KBM-7 (cell line): ENCODE results near the gene CAMTA1.

Source experiments
- DNase-seq: peaks from one replicate; pipeline ENCODE4 v3.0.0-alpha.2; 2015
- in situ Hi-C: fragments of 300-500 bp; cut with MboI; formaldehyde crosslinking; loops from 2 replicates; pipeline ENCODE4 v1.14.3; 2020; ENCODE audit warnings: low sequenced_read_pairs, low pct_unique_long_range_greater_than_20kb, mixed read lengths

The CAMTA1 gene

GRCh38 chr1:7562729-7563605 is 777.7 kb downstream of the CAMTA1 start:
- no peak for DNase-seq
- in situ Hi-C loops, result no loop called here

GRCh38 chr1:7564137-7564536 is 778.9 kb downstream of the CAMTA1 start:
- no peak for DNase-seq
- in situ Hi-C loops, result no loop called here

- DNase-seq, result no peak
Observed at GRCh38 chr1:7565099-7565750, 780.0 kb downstream of the CAMTA1 start.

GRCh38 chr1:7566417-7567375 is 781.4 kb downstream of the CAMTA1 start:
- in situ Hi-C loops, result no loop called here
- no peak for DNase-seq

More at GRCh38 chr1:7565099-7565750, 780.0 kb downstream of the CAMTA1 start:
- in situ Hi-C loops, result no loop called here

- no peak for DNase-seq
- in situ Hi-C loops, result no loop called here
Observed at GRCh38 chr1:7567376-7567775, 782.1 kb downstream of the CAMTA1 start.

GRCh38 chr1:7568053-7568452 is 782.8 kb downstream of the CAMTA1 start:
- no peak for DNase-seq
- in situ Hi-C loops, result no loop called here

- in situ Hi-C loops, result no loop called here
- no peak for DNase-seq
Observed at GRCh38 chr1:7568901-7569524, 783.8 kb downstream of the CAMTA1 start.

GRCh38 chr1:7570311-7570710 is 785.1 kb downstream of the CAMTA1 start:
- no peak for DNase-seq
- in situ Hi-C loops, result no loop called here

- DNase-seq, result no peak
Observed at GRCh38 chr1:7572654-7573152, 787.4 kb downstream of the CAMTA1 start.

GRCh38 chr1:7573481-7573880 is 788.2 kb downstream of the CAMTA1 start:
- DNase-seq, result no peak
- in situ Hi-C loops, result no loop called here

More at GRCh38 chr1:7572654-7573152, 787.4 kb downstream of the CAMTA1 start:
- in situ Hi-C loops, result no loop called here

GRCh38 chr1:7574121-7575040 is 789.1 kb downstream of the CAMTA1 start:
- in situ Hi-C loops, result no loop called here
- no peak for DNase-seq

- DNase-seq, result no peak
- in situ Hi-C loops, result no loop called here
Observed at GRCh38 chr1:7575041-7575400, 789.8 kb downstream of the CAMTA1 start.

- DNase-seq, result no peak
- in situ Hi-C loops, result no loop called here
Observed at GRCh38 chr1:7576946-7577657, 791.8 kb downstream of the CAMTA1 start.

- DNase-seq, result no peak
Observed at GRCh38 chr1:7578206-7578605, 793.0 kb downstream of the CAMTA1 start.

GRCh38 chr1:7579016-7579415 is 793.8 kb downstream of the CAMTA1 start:
- no peak for DNase-seq
- in situ Hi-C loops, result no loop called here

More at GRCh38 chr1:7578206-7578605, 793.0 kb downstream of the CAMTA1 start:
- in situ Hi-C loops, result no loop called here

- in situ Hi-C loops, result no loop called here
- DNase-seq, result no peak
Observed at GRCh38 chr1:7579831-7580804, 794.9 kb downstream of the CAMTA1 start.
